Fibroblast of skin of left quadriceps (primary cell): ENCODE data around the gene NPM3.

ENCODE experiments used
- DNase-seq, 2 experiments: peaks; one replicate each; pipeline ENCODE4 v3.0.0-alpha.2; 2013; ENCODE audit warnings: low read depth in 2 of 2

The NPM3 gene

GRCh38 chr10:101759309-101760247 lies 23.7 kb downstream of the NPM3 start:
- no peak for DNase-seq

- DNase-seq: no peak
Observed at GRCh38 chr10:101758858-101759257, 24.4 kb downstream of the NPM3 start.

DNA sequence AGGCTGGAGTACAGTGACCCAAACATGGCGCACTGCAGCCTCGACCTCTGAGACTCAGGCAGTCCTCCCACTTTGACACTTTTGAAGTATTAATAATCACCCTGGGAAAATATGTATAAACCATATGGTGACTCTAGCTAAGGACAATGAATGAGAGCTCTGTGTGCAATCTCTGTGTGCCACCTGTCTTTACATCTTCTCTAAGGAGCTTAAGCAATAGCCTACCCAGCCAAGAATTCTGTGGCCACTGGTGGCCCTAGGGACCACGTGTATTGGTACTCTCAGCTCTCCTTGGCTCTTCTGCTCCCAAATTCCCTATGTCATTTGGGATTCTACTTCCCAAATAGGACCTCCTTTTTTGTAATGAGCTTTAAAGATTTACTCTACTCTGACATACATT lies 31.0 kb downstream of the NPM3 start:
- no peak for DNase-seq

DNA sequence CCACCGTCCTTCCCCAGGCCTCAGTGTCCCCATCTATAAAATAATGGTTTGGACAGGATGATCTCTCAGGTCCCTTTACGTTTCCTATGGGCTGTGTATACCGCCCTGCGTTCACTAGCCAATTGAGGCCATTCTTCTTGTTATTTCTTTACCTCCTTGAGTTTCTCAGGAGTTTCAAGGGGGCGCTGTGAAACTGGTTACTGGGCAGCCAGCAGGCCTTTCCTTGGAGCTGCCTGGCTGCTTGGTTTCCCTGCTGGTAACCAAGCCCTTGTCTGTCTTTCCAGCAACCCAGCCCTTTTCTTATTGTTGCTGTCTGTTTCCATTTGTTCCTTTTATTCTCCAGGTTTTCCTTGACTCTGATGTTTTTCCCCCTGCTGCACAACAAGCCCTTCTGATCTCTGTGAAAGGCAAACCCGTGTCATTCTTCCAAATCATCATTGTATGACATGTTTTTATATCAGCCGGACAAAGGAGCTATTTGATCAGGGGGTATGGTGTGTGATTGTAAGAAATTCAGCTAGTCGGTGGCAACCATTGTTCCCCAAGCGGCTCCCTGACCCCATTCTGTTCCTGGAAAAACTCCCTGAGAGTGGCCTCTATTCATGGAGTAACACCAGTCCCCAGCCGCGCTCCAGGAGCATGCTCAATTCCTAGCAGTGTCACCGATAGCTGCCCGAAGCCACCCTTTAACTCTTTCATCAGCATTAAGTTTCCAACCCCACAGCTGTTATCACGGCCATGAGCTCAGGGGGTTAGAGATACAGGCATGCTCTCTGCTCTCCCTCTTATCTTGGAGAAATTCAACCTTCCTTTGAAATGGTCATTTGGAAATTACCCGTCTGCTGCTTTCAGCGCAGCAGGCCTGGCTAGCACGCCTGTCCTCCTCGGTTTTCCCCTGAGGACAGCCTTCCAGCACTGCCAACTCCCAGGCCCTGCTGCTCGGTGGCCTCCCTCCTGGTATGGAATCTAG lies 33.9 kb downstream of the NPM3 start:
- no peak for DNase-seq

GRCh38 chr10:101748496-101748895 lies 34.8 kb downstream of the NPM3 start:
- no peak for DNase-seq

GRCh38 chr10:101745074-101745696 lies 38.1 kb downstream of the NPM3 start:
- DNase-seq: no peak

- no peak for DNase-seq
Observed at GRCh38 chr10:101744267-101744666, 39.0 kb downstream of the NPM3 start.

- no peak for DNase-seq
Observed at GRCh38 chr10:101741938-101742337, 41.3 kb downstream of the NPM3 start.

DNA sequence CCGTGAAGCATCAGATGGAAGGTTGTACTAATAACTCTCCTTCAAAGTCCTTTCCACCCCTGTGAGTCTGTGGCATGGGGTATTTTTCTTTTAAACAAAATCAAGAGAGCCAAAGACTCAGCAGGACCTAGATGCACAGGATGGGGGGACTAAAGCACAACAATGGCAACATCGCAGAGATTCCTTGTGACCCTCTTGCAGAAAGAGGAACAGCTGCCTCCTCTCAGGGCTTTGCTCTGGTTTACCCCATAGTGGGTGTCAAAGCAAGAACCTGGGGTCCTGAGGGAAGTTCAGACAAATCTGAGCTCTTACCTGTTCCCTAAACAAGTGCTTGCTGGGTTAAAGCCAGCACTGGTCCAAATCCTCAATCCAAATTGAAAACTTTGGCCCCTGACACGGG lies 46.6 kb downstream of the NPM3 start:
- no peak for DNase-seq

- no peak for DNase-seq
Observed at GRCh38 chr10:101732096-101732495, 51.1 kb downstream of the NPM3 start.
